ENCODE measurements around the gene SALL3.

- no peak for TF ChIP-seq CTCF (IDR thresholded peaks at IDR 0.05)
- TF ChIP-seq POLR2A (IDR thresholded peaks at IDR 0.05) = no peak
- no peak for TF ChIP-seq POLR2AphosphoS5 (IDR thresholded peaks at IDR 0.05; ENCODE audit: insufficient read depth in 1 of 2, low read depth in 1 of 2)
Observed at GRCh38 chr18:78936251-78937005, 43.2 kb upstream of the SALL3 start.

Measured in vagina (tissue), 2 donors.